GM18870 (cell line): Measurements from ENCODE around the gene SRRM2.

Experiments
- ATAC-seq: cut with Tn5 transposase; IDR thresholded peaks from one replicate; pipeline ENCODE4 v1.9.1; 2021; ENCODE audit warnings: moderate library complexity; ENCODE audit not compliant: unreplicated experiment

SRRM2 gene

DNA sequence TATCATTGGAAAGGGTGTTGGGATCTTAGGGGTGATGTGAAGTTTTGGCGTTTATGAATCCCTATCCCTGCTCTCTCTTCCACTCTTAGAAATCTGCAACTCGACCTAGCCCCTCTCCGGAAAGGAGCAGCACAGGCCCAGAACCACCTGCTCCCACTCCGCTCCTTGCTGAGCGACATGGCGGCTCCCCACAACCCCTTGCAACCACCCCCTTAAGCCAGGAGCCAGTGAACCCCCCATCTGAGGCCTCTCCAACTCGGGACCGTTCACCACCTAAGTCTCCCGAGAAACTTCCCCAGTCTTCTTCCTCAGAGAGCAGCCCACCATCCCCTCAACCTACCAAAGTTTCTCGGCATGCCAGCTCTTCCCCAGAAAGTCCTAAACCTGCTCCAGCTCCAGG lies 9.0 kb downstream of the SRRM2 start:
- ATAC-seq: no peak

DNA sequence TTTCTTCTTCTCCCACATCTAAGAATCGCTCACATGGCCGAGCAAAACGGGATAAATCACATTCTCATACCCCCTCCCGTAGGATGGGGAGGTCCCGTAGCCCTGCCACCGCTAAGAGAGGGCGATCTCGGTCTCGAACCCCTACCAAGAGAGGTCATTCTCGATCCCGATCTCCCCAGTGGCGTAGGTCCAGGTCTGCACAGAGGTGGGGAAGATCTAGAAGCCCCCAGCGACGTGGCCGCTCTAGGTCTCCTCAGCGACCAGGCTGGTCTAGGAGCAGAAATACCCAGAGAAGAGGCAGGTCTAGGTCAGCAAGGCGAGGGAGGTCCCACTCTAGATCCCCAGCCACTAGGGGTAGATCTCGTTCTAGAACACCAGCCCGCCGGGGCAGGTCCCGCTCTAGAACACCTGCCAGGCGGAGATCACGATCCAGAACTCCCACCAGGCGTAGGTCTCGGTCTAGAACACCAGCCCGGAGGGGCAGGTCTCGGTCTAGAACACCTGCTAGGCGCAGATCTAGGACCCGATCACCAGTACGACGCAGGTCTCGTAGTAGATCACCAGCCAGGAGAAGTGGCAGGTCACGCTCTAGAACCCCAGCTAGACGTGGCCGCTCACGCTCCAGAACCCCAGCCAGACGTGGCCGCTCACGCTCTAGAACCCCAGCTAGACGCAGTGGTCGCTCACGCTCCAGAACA lies 9.6 kb downstream of the SRRM2 start:
- ATAC-seq: no peak

DNA sequence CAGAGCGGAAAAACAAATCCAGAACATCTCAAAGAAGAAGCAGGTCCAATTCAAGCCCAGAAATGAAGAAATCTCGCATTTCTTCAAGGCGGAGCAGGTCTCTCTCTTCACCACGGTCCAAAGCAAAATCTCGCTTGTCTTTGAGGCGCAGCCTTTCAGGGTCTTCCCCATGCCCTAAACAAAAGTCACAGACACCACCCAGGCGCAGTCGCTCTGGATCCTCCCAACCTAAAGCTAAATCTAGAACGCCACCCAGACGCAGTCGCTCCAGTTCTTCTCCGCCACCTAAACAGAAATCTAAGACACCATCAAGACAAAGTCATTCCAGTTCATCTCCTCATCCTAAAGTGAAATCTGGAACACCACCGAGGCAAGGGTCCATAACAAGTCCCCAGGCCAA lies 10.3 kb downstream of the SRRM2 start:
- ATAC-seq: no peak

DNA sequence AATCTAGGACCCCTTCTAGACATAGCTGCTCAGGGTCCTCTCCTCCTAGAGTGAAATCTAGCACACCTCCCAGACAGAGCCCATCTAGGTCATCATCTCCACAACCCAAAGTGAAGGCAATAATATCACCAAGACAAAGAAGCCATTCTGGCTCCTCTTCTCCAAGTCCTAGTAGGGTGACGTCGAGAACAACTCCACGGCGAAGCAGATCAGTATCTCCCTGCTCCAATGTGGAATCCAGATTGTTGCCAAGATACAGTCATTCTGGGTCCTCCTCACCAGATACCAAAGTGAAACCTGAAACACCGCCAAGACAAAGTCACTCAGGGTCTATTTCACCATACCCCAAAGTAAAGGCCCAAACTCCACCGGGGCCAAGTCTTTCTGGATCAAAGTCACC lies 10.7 kb downstream of the SRRM2 start:
- no peak for ATAC-seq

DNA sequence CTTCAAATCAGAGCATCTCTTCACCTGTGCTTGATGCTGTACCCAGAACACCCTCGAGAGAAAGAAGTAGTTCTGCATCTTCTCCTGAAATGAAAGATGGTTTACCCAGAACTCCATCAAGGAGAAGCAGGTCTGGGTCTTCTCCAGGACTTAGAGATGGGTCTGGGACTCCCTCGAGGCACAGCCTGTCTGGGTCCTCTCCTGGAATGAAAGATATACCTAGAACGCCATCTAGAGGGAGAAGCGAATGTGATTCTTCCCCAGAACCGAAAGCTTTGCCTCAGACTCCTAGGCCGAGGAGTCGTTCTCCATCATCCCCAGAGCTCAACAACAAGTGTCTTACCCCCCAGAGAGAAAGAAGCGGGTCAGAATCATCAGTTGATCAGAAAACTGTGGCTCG lies 12.3 kb downstream of the SRRM2 start:
- ATAC-seq: no peak

DNA sequence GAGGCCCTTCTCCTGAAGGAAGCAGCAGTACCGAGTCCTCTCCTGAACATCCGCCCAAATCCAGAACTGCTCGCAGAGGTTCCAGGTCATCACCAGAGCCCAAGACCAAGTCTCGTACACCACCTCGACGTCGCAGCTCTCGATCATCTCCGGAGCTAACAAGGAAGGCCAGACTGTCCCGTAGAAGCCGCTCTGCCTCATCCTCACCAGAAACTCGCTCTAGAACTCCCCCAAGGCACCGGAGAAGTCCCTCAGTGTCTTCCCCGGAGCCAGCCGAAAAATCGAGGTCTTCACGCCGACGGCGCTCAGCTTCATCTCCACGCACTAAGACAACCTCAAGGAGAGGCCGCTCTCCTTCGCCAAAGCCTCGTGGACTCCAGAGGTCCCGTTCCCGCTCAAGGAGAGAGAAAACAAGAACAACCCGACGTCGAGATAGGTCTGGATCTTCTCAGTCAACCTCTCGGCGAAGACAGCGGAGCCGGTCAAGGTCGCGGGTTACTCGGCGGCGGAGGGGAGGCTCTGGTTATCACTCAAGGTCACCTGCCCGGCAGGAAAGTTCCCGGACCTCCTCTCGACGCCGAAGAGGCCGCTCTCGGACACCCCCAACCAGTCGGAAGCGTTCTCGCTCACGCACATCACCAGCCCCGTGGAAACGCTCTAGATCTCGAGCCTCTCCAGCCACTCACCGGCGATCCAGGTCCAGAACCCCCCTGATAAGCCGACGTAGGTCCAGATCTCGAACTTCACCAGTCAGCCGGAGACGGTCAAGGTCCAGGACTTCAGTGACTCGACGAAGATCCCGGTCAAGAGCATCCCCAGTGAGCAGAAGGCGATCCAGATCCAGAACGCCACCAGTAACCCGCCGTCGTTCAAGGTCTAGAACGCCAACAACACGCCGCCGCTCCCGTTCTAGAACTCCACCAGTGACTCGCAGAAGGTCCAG lies 13.3 kb downstream of the SRRM2 start:
- no peak for ATAC-seq

DNA sequence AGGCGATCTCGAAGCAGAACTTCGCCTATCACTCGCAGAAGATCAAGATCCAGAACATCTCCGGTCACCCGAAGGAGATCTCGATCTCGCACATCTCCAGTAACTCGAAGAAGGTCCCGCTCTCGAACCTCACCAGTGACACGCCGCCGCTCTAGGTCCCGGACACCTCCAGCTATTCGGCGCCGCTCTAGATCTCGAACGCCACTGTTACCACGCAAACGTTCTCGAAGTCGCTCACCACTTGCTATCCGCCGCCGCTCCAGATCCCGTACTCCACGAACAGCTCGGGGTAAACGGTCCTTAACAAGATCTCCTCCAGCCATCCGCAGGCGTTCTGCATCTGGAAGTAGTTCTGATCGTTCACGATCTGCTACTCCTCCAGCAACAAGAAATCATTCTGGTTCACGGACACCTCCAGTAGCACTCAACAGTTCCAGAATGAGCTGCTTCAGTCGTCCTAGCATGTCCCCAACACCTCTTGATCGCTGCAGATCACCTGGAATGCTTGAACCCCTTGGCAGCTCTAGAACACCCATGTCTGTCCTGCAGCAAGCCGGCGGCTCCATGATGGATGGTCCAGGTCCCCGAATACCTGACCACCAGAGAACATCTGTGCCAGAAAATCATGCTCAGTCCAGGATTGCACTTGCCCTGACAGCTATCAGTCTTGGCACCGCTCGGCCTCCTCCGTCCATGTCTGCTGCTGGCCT lies 14.1 kb downstream of the SRRM2 start:
- ATAC-seq: no peak

DNA sequence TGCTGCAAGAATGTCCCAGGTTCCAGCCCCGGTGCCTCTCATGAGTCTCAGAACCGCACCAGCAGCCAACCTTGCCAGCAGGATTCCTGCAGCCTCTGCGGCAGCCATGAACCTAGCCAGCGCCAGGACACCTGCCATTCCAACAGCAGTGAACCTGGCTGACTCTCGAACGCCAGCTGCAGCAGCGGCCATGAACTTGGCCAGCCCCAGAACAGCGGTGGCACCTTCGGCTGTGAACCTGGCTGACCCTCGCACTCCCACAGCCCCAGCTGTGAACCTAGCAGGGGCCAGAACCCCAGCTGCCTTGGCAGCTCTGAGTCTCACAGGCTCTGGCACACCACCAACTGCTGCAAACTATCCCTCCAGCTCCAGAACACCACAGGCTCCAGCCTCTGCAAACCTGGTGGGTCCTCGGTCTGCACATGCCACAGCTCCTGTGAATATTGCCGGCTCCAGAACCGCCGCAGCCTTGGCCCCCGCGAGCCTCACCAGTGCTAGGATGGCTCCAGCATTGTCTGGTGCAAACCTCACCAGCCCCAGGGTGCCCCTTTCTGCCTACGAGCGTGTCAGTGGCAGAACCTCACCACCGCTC lies 14.8 kb downstream of the SRRM2 start:
- no peak for ATAC-seq

DNA sequence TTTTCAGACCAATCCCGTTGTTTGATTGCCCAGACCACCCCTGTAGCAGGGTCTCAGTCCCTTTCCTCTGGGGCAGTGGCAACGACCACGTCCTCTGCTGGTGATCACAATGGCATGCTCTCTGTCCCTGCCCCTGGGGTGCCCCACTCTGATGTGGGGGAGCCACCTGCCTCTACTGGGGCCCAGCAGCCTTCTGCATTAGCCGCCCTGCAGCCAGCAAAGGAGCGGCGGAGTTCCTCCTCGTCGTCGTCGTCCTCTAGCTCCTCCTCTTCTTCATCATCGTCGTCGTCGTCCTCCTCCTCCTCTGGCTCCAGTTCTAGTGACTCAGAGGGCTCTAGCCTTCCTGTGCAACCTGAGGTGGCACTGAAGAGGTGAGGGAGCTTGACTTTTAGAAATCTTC lies 15.5 kb downstream of the SRRM2 start:
- ATAC-seq: no peak

DNA sequence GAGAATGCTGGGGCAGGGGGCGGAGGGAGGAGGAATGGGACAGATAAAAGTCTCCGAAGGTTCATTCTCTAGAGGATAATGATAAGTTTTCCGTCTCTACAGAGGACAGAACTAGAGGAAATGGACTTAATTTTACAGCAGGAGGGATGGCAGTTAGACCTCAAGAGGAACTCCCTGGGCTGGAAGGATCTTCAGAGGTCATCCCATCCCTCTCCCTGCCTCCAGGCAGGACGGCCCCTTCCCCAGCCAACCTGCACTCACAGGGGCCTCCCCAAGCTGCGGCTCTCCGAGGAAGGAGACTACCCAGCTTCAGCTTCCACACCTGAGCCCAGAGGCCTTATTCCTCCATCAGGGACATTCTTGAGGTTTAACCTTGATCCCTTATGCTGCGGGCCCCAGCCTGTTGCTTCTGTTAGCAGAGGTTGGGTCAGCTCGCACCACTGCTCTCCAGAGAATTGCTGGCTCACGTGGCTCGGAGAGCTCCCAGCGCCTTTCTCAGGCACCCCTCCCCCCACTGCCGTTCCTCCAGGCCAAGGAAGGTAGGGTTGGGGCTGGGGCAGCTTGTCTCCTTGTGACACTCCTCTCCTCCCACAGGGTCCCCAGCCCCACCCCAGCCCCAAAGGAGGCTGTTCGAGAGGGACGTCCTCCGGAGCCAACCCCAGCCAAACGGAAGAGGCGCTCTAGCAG lies 16.1 kb downstream of the SRRM2 start:
- no peak for ATAC-seq

DNA sequence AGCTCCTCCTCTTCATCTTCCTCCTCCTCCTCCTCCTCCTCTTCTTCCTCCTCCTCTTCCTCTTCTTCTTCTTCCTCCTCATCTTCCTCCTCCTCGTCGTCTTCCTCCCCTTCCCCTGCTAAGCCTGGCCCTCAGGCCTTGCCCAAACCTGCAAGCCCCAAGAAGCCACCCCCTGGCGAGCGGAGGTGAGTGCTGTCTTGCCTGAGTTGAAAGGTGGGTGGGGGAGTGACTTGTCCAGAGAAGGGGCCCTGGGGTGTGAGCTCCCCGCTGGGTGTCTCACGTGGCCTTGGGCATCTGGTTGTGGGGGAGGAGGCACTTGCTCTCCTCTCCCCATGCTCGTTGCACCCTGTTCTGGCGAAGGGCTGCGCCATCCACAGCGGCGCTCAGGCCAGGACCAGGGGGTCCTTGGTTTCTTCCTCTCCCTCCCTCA lies 16.7 kb downstream of the SRRM2 start:
- no peak for ATAC-seq

DNA sequence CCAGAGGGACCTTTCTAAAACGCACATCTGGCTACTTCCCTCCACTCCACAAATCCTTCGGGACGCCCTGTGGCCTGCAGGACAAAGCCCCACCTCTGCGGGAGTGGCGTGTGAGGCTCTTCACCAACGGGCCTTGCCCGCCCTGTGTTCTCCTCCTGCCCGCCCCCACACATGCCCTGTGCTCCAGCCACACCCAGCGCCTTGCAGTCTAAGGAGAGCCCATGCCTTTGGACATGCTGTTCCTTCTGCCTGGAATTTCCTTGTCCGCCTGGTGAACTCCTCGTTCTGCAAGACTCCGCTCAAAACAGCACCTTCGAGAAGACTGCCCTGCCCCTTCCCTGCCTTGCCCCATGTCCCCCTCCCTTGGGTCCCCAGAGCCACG lies 17.2 kb downstream of the SRRM2 start:
- ATAC-seq: no peak

DNA sequence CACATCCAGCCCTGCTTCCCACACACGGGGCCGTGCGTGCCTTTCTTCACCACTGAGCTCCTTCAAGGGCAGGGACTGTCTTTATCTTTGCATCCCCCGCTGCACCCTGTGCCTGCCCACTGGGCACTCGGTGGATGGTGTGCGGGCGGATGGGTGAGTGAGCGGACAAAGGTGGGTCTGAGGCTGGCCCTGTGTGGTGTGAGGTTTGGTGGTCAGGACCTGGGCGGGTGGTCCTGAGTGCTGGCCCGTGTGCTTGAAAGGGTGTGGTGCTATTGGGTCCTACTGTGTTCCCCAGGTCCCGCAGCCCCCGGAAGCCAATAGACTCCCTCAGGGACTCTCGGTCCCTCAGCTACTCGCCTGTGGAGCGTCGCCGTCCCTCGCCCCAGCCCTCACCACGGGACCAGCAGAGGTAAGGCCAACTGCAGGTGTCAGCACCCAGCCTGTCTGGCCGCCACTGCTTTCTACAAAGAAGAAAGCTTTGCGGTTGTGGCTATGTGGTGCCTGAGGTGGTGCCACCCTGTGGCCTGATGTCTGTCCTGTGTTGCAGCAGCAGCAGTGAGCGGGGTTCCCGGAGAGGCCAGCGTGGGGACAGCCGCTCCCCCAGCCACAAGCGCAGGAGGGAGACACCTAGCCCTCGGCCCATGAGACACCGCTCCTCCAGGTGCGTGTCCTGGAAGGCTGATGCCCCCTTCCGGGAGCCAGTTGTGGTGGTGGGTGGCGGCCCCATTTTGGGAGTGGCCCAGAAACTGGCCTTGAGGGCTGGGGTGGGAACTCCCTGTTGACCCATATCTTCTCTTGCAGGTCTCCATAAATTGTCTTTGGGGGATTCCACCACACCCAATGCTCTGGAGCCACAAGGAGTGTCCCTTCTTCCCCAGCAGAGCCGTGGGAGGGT lies 17.9 kb downstream of the SRRM2 start:
- ATAC-seq: no peak

DNA sequence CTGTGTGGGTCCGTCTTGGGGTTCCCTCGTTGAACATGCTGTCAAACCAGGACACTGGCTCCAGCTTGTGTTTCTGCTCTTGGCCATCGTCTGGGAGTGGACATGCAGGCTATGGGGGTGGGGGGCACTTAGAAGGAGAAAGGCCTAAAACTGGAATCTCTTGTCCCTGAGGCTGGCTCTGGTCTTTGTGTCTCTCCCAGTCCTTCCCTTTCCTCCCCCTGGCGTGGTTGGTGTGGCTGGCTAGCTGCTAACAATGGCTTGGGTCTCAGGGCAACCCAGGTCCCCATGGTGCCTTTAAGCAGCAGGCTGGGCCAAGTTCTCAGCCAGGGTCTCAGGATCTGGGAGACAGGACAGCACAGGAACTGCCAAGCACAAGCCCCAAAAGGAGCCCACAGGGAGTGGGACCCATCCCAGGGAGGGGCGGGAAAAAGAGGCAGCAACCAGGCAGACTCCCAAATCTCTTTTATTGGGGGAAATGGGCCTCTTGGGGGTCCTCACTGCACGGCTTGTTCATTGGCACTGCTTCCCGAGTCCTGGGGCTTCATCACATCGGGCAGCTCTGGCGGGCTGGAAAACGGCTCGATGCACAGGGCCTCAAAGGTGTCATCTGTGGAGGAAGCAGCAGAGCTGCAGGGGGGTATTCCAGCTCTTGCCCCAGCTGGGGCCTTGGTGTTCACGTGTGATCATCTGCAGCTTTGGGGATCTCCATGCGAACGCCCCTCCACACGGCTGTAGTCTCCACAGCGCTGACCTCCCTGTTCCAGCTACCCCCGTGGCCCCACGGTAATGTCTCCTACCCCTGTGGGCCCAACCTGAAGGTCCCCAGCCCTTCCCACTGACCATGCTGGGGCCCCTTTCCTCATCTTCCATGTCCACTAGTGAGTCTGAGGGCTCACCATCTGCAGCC lies 19.3 kb downstream of the SRRM2 start:
- ATAC-seq: no peak

DNA sequence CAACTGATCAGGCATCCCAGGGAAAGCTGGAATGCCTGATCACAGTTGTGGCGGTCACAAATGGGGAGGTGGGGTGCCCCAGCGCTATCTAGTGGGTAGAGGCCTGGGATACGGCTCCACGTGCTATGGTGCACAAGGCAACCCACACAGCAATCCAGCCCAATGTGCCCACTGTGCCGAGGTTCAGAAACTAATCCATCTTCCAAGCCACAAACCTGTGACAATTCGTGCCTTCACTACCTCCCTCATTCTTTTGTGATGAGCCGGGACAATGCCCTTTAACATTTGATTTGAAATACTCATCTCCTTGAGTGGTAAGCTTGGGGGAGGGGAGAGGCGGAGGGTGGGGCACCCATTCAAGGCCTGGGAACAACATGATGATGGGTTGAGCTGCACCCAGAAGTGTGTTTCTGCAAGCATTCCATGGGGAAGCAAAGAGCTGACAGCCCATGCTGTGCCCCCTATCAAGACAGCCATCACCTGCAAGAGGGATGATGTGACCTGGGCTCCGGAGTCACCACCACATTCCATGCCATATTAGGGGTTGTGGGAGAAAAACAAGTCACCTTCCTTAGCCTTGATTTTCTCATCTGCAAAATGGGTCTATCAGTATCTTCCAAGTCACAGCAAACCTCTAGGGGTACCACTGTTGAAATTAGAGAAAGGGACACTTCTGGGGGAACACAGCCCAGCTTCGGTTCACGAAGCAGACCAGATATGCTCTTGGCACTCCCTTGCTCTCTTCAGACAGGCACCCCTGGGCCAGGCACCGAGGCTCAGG lies 20.9 kb downstream of the SRRM2 start:
- no peak for ATAC-seq

DNA sequence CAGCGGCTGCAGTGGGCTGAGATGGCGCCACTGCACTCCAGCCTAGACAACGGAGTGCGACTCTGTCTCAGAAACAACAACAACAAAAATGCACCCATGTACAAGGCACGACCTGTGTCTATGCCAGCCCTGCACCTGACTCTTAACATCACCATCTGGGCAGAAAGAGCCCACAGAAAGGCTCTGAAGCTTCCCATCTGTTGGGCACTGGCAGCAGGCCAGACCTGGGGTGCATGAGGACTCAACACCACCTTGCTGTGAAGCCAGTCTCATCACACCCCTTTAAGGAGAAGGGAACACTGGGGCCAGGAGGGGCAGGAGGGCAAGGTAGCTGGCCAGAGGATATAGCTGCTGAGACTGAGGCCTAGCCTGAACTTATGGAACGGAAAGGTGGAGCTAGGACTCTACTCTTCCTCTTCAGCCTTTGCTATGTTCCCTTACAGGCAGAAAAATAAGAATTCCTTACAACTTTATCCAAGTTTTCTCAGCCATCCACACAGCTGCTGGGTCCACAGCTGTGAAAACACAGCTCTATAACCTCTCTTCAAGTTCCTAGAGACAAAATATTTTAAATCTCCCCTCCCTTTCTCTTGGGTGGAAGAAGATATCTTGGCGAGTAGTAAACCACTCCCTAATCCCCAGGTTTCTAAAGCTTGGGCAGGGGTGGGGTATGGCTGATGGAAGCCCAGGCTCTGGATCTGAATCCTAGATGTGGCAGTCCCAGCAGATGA lies 21.9 kb downstream of the SRRM2 start:
- no peak for ATAC-seq

DNA sequence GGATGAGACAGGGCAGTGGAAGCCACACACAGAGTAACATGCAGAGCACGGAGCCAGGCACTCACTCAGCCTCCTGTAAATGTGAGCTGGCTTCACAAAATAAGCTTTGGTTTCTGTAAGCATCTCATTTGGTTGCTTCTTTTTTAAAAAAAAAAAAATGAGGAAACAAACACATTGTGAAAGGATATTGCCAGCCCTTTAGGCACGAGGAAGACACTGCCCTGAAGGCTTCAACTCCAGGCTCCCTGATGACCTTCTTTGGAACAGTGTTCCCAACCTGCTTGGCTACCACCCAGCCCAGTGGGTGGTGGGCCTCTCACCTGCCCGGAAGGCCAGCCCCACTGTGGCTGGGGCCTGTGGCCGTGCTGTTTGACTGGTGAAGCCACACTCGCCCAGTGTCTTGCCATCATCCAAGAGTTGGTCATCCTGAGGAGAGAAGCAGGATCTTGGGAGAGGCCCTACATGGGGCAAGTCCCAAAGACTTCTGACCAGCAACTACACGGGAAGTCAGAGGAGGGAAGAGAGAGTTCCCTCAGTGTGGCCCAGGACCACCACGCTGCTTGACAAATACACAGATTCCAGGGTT lies 22.8 kb downstream of the SRRM2 start:
- no peak for ATAC-seq
